ENCODE data around the gene DIPK2B. TPM values are rescaled to one million over a fixed set of nuclear protein-coding genes. Genes with fewer than 3 reads are reported as not detected.

The DIPK2B gene, protein sequence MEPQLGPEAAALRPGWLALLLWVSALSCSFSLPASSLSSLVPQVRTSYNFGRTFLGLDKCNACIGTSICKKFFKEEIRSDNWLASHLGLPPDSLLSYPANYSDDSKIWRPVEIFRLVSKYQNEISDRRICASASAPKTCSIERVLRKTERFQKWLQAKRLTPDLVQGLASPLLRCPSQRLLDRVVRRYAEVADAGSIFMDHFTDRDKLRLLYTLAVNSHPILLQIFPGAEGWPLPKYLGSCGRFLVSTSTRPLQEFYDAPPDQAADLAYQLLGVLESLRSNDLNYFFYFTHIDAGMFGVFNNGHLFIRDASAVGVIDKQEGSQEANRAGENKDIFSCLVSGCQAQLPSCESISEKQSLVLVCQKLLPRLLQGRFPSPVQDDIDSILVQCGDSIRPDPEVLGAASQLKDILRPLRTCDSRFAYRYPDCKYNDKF
- total RNA-seq: 153 and 154 TPM in 2 replicates

GRCh38 chrX:45200741-45201234, at the start of gene DIPK2B:
TSS of gene DIPK2B (minus strand) at chrX:45200876. CDS start at chrX:45200826, 50 bp downstream.

